Neural cell (in vitro differentiated cells): ENCODE measurements around the gene C5AR1.

Experiments
- CTCF ChIP-seq: fragments of 450-650 bp; IDR thresholded peaks from 2 replicates; pipeline ENCODE4 v1.5.1; 2014; ENCODE audit warnings: antibody characterized with exemption, mild to moderate bottlenecking, moderate library complexity; ENCODE audit not compliant: poor library complexity, severe bottlenecking
- POLR2AphosphoS5 ChIP-seq: IDR thresholded peaks from 2 replicates; pipeline ENCODE4 v1.6.1; 2012
- RAD21 ChIP-seq: fragments of 450-650 bp; conservative IDR thresholded peaks from 2 replicates; pipeline ENCODE4 v1.6.1; 2014; ENCODE audit warnings: antibody characterized with exemption, mild to moderate bottlenecking, moderate library complexity

- TF ChIP-seq RAD21: peak; percentile 72
- TF ChIP-seq CTCF: peak; percentile 90
- TF ChIP-seq POLR2AphosphoS5: no peak
Observed at GRCh38 chr19:47284324-47284899, 25.2 kb upstream of the C5AR1 start.
